Stimulated activated CD4-positive, alpha-beta T cell treated with anti-CD3 and anti-CD28 coated beads, Interleukin-12 subunit alpha, Interleukin-12 subunit beta, amount 100 ng/mL, for 4 hours (primary cell): ENCODE results near the gene PLCG2.
"Not testable (repeated sequence)": the region's sequence is repeated elsewhere in the genome, so short reads cannot be mapped to it uniquely, and the experiment has no call there.

Experiments
- DNase-seq: peaks from one replicate; pipeline ENCODE4 v3.0.0-alpha.2; 2020

The PLCG2 gene

DNA sequence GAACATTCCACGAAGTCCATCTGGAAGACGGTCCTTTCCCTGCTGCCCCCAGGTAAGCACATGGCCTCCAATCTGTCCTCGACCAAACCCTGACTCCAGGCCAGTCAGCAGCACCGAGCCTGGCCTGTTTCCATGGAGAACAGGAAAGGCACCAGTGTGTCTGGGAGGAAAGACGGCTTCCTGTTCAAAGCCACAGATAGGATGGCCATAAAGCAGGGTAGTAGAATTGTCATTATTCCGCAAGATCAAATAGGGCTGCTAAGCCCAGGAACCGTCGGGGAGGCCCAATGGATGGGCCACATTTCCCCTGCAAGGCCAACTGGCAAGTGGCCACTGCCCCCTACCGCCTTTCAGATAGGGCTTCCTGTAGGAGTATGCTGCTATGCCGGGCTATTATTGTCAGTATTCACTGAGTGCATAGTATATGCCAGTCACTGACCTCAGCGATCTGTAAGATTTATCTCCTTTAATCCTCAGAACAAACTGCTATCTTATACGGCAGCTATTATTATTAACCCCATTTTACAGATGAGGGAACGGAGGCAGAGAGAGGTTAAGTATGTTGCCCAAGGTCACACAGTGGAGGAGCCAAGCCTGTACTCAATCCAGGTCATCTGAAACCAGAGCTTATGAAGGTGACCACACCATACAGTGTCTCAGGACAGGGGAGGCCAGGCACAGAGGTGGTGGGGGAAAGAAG, 23.0 kb upstream of the PLCG2 start:
- no peak for DNase-seq

DNA sequence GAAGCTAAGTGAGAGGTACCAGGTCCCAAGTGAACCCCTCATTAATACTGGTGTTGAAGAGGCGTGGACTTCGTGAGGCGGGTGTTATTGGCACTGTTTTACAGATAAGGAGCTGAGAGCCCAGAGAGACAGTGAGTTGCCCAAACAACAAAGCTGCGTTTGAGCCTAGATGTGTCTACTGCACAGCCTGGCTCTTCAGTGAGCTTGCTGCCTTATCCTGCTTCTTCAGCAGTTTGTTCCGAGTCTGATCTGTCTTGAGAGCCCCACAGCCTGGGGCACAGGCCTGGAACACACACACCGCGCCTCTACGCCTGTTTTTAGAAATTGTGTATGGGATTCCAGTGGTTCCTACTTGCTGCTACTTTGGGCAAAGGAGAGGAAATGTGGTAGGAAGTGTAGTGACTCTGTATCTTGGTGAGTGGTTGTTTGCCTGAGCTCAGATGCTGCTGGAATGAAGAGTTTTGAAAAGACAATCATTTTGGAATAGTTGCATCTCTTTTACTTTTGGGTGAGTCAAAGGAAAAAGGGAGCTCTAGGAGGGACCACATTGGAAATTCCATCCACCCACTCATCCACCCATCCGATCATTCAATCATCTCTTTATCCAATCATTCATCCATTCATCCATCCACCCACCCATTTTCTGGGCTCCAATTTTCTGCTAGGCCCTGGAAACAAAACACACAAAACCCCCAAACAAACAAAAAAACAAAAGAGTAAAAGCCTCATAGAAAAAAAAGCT, 22.3 kb upstream of the PLCG2 start:
- DNase-seq = no peak

DNA sequence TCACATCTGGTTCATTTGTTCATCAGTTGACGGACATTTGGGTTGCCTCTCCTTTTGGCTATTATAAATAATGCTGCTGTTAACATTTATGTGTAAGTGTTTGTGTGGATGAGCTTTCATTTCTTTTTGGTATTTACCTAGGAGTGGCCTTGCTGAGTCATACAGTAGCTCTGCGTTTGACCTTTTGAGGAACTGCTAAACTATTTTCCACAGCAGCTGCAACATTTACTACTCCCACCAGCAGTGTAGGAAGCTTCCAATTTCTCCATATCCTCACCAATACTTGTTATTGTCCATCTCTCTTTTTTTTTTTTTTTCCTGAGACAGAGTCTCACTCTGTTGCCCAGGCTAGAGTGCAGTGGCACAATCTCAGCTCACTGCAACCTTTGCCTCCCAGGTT, 20.7 kb upstream of the PLCG2 start:
- no peak for DNase-seq

DNA sequence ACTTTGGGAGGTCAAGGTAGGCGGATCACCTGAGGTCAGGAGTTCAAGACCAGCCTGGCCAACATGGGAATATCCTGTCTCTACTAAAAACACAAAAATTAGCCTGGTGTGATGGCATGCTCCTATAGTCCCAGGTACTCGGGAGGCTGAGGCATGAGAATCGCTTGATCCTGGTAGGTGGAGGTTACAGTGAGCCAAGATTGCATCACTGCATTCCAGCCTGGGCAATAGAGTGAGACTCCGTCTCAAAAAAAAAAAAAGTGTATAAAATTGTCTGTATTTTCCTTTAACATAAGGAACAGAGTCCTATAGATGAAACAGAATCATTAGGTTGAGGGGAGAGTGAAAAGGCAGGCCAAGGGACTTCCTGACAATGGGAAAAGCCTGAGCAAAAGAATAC, 16.8 kb upstream of the PLCG2 start:
- DNase-seq = not testable (repeated sequence)

DNA sequence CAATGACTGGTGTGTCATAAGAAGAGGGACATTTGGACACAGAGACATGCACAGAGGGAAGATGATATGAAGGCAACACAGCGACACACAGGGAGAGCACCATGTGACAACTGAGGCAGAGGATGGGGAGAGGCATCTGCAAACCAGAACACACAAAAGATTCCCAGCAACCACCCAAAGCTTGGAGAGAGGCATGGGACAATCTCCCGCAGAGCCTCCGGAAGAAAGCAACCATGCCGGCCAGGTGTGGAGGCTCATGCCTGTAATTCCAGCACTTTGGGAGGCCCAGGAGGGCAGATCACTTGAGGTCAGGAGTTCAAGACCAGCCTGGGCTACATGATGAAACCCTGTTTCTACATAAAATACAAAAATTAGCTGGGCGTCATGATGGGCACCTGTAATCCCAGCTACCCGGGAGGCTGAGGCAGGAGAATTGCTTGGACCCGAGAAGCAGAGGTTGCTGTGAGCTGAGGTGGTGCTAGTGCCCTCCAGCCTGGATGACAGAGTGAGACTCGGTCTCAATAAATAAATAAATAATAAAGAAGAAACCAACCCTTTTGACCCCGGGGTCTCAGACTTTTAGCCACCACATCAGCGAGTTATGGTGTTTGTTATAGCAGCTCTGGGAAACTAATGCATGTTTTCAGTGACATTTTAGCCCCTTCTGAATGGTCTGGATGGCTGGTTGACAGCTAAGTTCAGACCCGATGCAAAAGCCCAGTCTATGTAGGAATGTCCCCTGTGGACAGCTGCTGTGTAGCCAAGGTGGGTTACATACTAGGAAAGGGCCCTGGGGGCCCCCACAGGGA, 13.8 kb upstream of the PLCG2 start:
- DNase-seq = no peak

DNA sequence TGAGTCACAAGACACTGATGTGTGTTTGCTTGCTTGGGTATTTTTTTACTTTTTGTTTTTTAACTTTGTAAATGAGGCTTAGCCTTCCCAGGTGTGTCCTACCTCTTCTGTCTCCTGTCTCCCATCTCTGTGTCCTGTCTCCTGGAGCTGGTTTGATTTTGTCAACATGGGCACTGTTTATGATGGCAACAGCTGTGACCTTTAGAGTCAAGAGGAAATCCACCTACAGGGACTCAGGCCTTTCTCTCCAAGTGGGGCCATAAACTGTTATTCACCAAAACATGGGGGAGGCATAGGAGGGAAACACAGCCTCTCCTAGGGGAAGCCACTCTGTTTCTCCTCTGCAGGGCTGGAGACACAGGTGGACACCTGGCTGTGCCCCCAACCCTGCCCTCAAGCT, 13.1 kb upstream of the PLCG2 start:
- no peak for DNase-seq

DNA sequence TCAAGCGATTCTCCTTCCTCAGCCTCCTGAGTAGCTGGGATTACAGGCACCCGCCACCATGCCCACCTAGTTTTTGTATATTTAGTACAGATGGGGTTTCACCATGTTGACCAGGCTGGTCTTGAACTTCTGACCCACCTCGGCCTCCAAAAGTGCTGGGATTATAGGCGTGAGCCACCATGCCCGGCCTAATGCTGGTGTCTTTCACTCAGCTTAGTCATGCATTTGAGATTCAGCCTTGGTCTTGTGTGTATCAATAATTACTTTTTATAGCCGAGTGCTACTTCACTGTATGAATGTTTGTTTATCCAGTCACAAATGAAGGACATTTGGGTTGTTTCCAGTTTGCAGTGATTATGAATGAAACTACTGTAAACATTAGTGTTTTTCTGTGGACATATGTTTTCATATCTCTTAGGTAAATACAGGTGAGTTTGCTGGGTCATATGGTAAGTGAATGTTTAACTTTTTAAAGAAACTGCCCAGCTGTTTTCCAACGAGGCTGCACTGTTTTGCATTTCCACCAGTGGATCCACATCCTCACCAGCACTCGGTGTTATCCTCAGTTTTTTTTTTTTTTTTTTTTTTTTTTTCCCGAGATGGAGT, 11.0 kb upstream of the PLCG2 start:
- no peak for DNase-seq

DNA sequence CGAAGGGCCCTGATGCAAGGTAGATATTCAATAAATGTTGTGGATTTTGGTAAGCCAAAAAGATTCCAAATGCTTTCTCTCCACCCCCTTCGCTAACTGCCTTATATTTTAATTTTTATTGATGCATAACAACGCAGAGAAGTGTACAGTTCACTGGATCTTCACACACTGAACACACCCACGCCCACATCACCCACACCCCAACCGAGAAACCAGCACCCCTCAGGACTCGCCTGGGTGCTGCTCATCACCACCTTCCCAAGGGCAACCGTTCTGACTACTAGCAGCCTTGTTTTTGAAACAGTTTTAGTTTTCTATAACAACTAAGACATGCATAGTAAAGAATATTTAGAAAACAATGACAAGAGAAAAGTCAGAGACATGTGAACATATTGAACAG, 9.1 kb upstream of the PLCG2 start:
- no peak for DNase-seq

DNA sequence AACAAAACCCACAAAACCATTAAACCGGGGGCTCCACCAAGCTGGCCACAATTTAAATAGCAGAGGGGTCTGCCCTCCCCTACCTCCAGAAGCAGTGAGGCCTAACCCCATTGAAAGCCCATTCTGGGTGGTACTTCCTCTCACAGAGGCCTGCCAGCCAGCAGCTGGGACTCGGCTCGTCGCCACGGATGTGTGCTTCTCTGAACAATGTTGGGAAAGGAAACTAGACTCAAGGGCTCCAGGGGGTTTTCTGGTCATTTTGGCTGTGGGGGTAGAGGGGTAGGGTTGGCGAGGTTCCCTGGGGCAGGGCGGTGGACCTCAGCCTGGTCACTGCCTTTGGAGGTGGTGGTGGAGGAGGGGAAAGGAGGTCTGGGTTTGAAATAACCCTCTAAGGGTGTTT, 4.7 kb upstream of the PLCG2 start:
- DNase-seq = no peak

DNA sequence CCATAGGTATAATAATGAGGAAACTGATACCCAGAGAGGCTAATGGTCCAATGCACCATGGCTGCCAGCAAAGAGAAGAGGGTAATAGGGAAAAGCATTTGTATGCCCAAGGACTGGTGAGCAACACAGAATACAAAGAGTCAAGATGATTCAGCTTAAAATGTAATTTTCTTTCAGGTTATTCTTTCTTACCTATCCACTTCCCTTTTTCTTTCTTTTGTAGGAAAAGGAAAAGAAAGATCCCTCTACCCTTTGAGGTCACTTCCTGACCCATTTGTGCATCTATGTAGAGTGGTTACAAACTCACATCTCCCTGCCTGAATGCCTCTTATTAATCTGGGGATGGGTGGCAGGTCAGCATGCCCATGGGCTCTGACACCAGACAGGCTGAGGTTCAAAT, 3.5 kb upstream of the PLCG2 start:
- no peak for DNase-seq

DNA sequence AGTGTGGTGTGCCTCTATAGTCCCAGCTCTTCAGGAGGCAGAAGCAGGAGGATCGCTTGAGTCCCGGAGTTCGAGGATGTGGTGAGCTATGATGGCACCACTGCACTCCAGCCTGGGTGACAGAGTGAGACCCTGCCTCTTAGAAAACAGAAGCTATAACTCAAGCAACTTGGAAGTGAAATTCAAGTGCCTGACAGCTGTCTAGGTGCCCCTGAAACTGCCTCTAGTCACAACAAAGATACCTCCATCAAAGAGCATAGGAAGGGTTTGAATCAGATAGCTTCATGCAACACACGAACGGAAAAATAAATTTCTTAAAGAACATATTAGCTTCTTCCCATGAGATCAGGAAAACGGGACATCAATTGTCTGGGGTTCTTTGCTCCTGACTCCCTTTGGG, 860 bp upstream of the PLCG2 start:
- DNase-seq = no peak

DNA sequence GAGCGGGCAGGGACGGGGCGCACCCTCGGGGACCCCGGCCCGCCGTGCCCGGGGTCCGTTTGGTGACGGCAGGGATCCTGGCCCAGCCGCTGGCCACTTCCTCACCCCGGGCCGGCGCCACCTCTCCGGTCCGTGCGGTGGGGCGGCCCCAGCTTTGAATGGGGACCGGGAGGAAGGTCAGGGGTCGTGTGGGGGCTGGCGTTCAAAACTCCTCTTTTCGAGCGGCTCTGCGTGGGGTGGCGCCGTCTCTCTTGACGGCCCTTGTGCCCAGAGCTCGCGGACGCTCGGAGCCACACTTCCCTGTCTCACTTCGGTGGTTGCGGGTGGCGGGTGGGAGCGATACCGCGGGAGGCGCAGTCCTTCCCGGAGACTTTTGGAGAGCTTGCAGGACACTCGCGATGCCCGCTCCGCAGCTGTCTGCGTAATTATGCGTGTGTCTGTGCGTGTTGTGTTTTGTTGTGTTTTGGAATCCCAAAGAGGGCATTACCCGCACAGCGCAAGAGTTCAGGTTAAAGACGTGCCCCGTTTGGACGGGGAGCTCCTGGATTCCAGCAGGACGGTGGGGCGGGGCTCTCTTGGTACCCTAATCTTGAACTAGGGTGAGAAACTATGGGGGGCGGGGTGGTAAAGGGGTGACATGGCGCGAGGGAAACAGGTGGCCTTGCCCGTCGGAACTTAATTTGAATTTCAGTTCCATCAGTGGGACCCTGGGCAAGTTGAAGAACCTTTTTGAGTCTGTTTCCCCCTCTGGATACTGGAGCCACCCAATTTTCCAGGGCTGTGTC, 637 bp downstream of the PLCG2 start:
- DNase-seq = no peak

DNA sequence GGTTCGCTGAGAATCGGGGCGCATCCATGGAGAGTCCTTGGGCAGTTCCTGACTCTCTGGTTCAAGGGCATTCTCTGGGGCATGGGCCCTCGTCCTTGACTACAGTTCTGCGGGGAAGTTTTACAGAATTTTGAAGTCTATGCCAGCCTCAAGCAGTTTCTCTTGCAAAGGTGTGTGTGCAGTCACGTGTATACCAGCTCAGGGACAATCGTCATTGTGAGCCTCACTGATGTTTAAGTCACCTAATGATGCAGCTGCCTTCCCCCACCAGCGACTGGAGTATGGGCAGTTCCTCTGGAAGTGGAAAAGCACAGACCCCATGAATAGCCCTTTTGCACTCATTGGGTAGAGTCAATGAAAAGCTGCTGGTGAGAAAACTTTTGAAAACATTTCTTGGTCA, 1.3 kb downstream of the PLCG2 start:
- no peak for DNase-seq

DNA sequence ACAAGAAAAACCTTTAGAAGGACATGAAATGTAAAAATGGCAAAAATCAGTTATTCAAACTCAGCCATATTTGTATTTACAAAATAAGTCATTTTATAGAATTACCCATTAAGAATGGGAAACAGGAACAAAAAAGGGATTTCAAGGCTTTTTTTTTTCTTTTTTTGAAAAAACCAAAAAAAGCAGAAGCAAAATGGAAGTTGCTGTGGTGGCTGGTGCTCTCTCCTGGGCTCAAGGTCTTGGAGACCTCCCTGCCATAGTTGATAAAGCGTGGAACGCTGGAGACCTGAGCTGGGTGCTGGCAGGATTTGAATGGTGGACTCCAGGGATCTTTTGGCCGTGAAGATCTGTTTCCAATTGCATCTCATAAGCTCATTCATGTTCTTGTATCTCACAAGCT, 3.1 kb downstream of the PLCG2 start:
- no peak for DNase-seq

DNA sequence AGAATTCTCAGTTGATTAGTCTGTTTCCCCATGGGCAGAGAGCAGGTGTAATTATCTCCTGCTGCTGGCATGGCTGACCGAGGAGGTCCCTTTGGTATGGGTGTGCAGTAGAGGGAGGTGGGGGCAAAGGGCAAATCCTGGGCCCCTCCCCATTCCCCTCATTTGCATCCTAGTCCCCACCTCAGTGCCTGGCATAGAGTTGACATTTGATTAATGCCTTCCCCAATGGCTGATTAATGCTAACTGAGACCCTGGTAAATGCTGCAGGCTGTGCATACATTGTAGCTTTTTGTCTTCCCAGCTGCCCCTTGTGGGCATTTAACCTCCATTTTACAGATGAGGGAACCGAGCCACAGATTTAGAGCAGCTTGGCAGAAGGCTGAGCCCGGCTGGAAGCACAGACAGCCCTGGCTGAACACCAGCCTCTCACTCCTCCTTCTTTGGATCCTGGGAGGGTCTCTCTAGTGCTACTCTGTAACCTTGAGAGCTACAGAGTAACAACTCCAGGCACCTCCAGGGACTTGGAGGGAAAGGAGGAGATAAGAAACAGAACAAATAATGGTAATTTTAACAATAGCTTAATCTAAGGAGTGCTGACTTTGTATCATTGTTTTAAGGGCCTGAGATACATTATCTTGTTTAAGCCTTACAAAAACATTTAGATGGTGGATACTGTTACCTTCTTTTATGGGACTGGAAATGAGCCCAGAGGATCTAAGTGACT, 5.1 kb downstream of the PLCG2 start:
- no peak for DNase-seq

DNA sequence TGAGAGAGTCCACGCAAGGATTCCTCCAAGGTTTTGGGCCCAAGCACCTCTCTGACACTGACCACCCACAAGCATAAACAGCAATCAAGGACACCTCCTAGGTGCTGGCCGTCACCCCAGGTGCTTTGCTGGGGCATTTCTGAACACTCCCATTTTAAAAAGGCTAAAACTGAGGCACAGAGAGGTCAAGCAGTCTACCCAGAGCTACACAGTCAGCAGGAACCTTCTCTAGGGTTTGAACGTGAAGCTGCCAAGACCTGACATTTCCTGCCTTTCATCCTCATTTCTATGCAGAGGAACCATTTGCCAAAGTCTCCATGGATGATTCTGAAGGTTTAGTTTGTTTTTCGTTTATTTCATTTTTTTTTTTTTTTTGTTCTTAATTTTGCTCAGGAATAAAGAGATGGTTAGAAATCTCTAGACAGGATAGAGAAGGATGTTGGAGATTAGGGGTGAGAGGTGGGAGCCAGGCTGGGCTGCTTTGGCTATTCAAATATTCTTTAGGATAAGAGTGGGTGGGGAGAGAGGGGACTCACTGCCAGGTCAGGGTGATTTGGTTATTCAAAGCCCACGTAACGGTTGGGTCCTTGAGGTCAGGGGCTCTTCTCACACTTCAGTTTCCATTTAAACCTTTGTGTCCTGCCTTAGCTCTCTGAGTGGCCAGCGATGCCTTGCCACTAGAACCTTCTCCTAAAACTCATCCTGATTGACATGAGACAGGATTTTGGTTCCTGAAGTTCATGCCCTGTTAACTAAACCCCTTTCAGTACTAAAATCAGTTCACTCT, 6.2 kb downstream of the PLCG2 start:
- DNase-seq = no peak

DNA sequence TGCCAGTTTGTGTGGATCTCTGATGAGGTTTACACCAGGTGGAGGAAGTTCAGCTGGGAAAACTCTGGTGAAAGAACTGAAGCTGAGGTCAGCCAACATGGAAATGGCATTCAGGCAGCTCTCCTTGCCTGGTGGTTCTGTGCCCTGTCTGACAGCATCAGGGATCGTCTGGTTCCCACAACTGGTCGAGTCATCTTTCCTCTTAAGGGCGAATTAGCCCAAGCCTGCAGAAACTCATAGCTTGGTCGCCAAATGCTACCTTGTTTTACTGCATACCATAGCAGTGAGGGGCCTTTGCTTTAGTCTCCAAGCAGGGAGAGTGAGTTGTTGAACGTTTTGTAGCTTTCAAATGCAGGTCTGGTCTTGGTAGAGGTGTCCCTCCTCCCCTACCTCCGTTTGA, 7.2 kb downstream of the PLCG2 start:
- no peak for DNase-seq

DNA sequence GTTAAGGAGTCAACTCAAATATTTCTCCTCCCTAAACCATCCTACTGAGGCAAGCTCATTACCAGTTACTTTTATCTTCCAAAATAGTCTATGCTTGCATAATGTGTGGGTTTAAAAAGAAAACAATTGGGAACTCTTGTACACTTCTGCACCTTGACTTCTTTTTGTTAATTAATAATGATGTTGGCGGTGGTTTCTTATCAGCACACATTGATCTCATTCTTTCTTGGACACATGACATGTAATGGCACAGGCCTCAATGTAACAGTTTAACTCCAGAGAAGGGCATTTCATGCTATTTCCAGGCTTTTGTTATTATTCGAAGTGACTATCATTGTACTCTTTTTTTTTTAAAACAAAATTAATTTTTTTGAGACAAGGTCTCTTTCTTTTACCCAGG, 7.8 kb downstream of the PLCG2 start:
- no peak for DNase-seq

DNA sequence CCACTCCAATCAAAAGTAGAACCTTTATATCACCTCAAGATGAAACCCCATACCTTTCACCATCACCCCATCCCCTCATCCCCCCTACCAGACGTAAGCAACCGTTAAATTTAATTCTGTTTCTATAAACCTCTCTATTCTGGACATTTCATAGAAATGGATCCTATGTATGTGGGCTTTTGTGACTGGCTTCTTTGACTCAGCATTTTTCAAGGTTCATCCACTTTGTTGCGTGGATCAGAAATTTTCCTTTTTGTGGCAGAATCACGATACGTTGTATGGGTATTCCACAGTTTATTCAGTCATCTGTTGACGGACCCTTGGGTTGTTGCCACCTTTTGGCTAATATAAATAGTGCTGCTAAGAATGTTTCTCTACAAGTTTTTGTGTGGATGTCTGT, 8.6 kb downstream of the PLCG2 start:
- no peak for DNase-seq

DNA sequence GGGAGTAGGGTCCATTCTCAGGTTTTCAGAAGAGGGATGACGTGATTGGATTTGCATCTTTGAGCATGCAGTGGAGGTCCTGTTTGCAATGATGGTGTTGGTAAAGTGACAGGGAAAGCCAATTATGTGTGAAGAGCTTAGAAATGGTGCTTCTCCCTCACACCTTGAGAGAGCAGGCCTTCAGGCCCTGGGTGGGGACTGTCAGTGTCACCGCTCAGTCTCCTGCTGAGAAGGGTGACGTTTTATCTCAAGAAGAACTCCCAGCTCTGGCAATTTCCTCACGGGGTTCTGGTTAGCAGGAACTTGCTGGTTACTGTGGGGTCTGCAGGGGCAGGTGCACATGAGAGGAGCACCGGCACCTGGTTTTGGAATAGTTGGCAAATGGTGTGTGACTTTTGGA, 11.2 kb downstream of the PLCG2 start:
- no peak for DNase-seq

DNA sequence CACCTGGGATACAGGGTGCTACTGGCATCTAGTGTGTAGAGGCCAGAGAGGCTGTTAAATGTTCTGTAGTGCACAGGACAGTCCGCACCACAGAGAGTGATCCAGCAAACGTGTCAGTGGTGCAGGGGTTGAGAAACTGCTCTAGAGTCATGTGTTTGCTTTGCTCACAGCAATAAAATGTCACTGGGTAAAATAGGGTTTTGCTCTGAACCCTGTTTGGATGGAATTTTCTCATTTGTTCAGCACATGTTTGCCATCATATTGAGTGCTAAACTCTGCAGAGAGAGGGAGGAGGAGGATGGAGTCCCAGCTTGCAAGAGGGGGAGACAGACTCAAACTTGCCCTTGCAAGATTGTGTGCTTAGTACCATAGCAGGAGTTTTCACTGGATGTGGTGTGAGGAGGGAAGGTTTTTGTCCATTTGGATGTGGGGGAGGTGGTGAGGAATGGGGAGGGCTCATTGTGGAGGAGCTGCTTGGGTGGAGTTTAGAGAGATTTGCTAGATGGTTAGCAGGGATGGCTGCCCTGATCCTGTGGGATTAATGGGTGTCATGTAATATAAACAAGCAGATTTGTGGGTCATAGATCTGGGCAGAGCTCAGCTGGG, 11.8 kb downstream of the PLCG2 start:
- DNase-seq = no peak
